Urinary bladder (tissue), 4 donors: ENCODE data around the gene CHRM1. TPM values are rescaled to one million over a fixed set of nuclear protein-coding genes. Genes with fewer than 3 reads are reported as not detected.

Experiments
- DNase-seq: peaks from one replicate; pipeline ENCODE4 v3.0.0-alpha.2; 2015; ENCODE audit errors: extremely low spot score
- H3K27ac ChIP-seq: one replicate; pipeline ENCODE4 v1.5.1; 2013; ENCODE audit warnings: low read depth, mild to moderate bottlenecking, moderate library complexity
- H3K36me3 ChIP-seq: one replicate; pipeline ENCODE4 v1.6.1; 2013; ENCODE audit warnings: mild to moderate bottlenecking, moderate library complexity; ENCODE audit not compliant: insufficient read depth
- H3K4me1 ChIP-seq: one replicate; pipeline ENCODE4 v1.6.1; 2013; ENCODE audit warnings: mild to moderate bottlenecking, moderate library complexity; ENCODE audit not compliant: insufficient read depth
- H3K4me3 ChIP-seq: one replicate; pipeline ENCODE4 v1.5.1; 2013; ENCODE audit warnings: low read depth, low read length
- WGBS: extraction: QIAGEN DNeasy Blood & Tissue Kit; methylation state at CpG from one replicate; pipeline ENCODE4 v1.1.7; 2013; 5-methylcytosine and 5-hydroxymethylcytosine counted together
- polyA plus RNA-seq: library from polyadenylated mRNA; stranded (reverse); fragments of 200-250 nt; gene quantifications from one replicate; pipeline ENCODE4 v1.2.3, GENCODE V29; 2013
- total RNA-seq: library from RNA; depleted of rRNA; stranded (reverse); fragments of >200 nt; gene quantifications from one replicate; pipeline ENCODE4 v1.2.3, GENCODE V29; 2014
- donor health status: healthy with polysubstance abuse.
- donor health status: healthy.

Gene CHRM1
- total and polyA plus RNA-seq, 2 donors = 0.46 to 0.53 TPM

GRCh38 chr11:62921573-62922188 is 518 bp upstream of the CHRM1 start:
- no peak for DNase-seq

GRCh38 chr11:62919898-62920640 is 1.1 kb downstream of the CHRM1 start:
- H3K4me1 ChIP-seq = no peaks in the 10 kb centered on the region
- WGBS = 75% methylated on average over 11 of the region's 11 CpGs
- no peak overlapping the region for H3K27ac ChIP-seq
- H3K36me3 ChIP-seq = no peaks in the 10 kb centered on the region
- DNase-seq = no peak
- H3K4me3 ChIP-seq = no peak overlapping the region

More at GRCh38 chr11:62921573-62922188, 518 bp upstream of the CHRM1 start:
- Histone ChIP-seq H3K4me1 (no peaks in the 10 kb centered on the region), H3K36me3 (no peaks in the 10 kb centered on the region), H3K4me3 (no peak overlapping the region), H3K27ac (no peak overlapping the region)
- WGBS = 33% methylated on average over 19 of the region's 19 CpGs

GRCh38 chr11:62919476-62919875 is 1.7 kb downstream of the CHRM1 start:
- no peak for DNase-seq
- 92% methylated on average over 10 of the region's 10 CpGs for WGBS

GRCh38 chr11:62918531-62918930 is 2.6 kb downstream of the CHRM1 start:
- Histone ChIP-seq H3K36me3 (no peaks in the 10 kb centered on the region), H3K27ac (no peak overlapping the region), H3K4me3 (no peak overlapping the region), H3K4me1 (no peaks in the 10 kb centered on the region)
- 49% methylated on average over 5 of the region's 5 CpGs for WGBS
- no peak for DNase-seq

More at GRCh38 chr11:62919476-62919875, 1.7 kb downstream of the CHRM1 start:
- no peak overlapping the region for H3K27ac ChIP-seq
- H3K36me3 ChIP-seq = no peaks in the 10 kb centered on the region
- no peaks in the 10 kb centered on the region for H3K4me1 ChIP-seq
- H3K4me3 ChIP-seq = no peak overlapping the region

GRCh38 chr11:62917906-62918502 is 3.2 kb downstream of the CHRM1 start:
- no peak overlapping the region for H3K27ac ChIP-seq
- WGBS = 83% methylated on average over 11 of the region's 11 CpGs
- no peaks in the 10 kb centered on the region for H3K4me1 ChIP-seq
- no peak overlapping the region for H3K4me3 ChIP-seq
- no peaks in the 10 kb centered on the region for H3K36me3 ChIP-seq
- DNase-seq = no peak

GRCh38 chr11:62914416-62914815 is 6.7 kb downstream of the CHRM1 start:
- no peak overlapping the region for H3K27ac ChIP-seq
- no peaks in the 10 kb centered on the region for H3K4me1 ChIP-seq
- no peak overlapping the region for H3K4me3 ChIP-seq
- H3K36me3 ChIP-seq = no peaks in the 10 kb centered on the region
- no peak for DNase-seq
- 93% methylated on average over 1 of the region's 1 CpG for WGBS

GRCh38 chr11:62912268-62912667 is 8.9 kb downstream of the CHRM1 start:
- no peak overlapping the region for H3K27ac ChIP-seq
- no peak overlapping the region for H3K4me3 ChIP-seq
- no peaks in the 10 kb centered on the region for H3K36me3 ChIP-seq
- 94% methylated on average over 3 of the region's 3 CpGs for WGBS
- DNase-seq = no peak
- no peaks in the 10 kb centered on the region for H3K4me1 ChIP-seq

- no peaks in the 10 kb centered on the region for H3K4me1 ChIP-seq
- no peak overlapping the region for H3K4me3 ChIP-seq
- no peak overlapping the region for H3K27ac ChIP-seq
- no peaks in the 10 kb centered on the region for H3K36me3 ChIP-seq
- DNase-seq = no peak
- 82% methylated on average over 14 of the region's 14 CpGs for WGBS
These were observed 9.7 kb downstream of the CHRM1 start for GRCh38 chr11:62911137-62912130.

GRCh38 chr11:62910141-62910882 is 10.9 kb downstream of the CHRM1 start:
- H3K4me3 ChIP-seq = no peak overlapping the region
- H3K36me3 ChIP-seq = no peaks in the 10 kb centered on the region
- H3K27ac ChIP-seq = no peak overlapping the region
- no peak for DNase-seq
- 96% methylated on average over 27 of the region's 27 CpGs for WGBS
- no peaks in the 10 kb centered on the region for H3K4me1 ChIP-seq

- no peaks in the 10 kb centered on the region for H3K4me1 ChIP-seq
- WGBS = 51% methylated on average over 24 of the region's 24 CpGs
- no peak overlapping the region for H3K4me3 ChIP-seq
- no peaks in the 10 kb centered on the region for H3K36me3 ChIP-seq
- no peak overlapping the region for H3K27ac ChIP-seq
- DNase-seq = no peak
These were observed 11.9 kb downstream of the CHRM1 start for GRCh38 chr11:62909107-62909894.

- WGBS = 73% methylated on average over 9 of the region's 9 CpGs
- Histone ChIP-seq H3K36me3 (no peaks in the 10 kb centered on the region), H3K4me1 (no peaks in the 10 kb centered on the region), H3K27ac (no peak overlapping the region), H3K4me3 (no peak overlapping the region)
- DNase-seq = no peak
These were observed 12.6 kb downstream of the CHRM1 start for GRCh38 chr11:62908468-62909072.
